T1000 (cell line): ENCODE data around the gene TAB3.
"Not testable (repeated sequence)": the region's sequence is repeated elsewhere in the genome, so short reads cannot be mapped to it uniquely, and the experiment has no call there.

Experiments
- DNase-seq: peaks from one replicate; lab custom pipeline; 2025; ENCODE audit warnings: mixed read lengths; lab: John Stamatoyannopoulos, UW

The TAB3 gene

DNA sequence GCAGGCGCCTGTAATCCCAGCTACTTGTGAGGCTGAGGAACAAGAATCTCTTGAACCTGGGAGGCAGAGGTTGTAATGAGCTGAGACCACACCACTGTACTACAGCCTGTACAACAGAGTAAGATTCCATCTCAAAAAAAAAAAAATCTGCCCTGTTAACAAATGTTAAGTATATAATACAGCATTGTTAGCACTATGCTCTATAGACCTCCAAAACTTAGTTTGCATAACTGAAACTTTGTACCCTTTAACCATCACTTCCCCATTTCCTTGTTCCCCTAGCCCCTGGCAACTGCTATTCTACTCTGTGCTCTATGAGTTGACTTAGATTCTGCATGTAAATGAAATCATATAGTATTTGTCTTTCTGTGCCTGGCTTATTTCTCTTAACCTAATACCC is 76.7 kb downstream of the TAB3 start:
- no peak for DNase-seq

DNA sequence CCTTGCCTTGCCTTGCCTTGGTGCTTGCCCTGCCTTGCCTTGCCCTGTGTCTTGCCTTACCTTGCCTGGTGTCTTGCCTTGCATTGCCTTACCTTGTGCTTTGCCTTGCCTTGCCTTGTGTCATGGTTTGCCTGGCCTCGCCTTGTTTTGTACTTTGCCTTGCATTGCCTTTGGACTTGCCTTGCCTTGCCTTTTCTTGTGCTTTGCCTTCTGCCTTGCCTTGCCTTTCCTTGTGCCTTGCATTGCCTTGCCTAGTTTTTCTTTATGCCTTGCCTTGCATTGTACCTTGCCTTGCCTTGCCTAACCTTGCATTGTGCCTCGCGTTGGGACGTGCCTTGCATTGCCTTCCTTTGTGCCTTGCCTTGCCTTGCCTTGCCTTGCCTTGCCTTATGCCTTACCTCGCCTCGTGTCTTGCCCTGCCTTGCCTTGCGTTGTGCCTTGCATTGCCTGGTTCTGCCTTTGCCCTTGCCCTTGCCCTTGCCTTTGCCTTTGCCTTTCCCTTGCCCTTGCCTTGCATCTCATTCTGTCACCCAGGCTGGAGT is 82.8 kb downstream of the TAB3 start:
- no peak for DNase-seq

DNA sequence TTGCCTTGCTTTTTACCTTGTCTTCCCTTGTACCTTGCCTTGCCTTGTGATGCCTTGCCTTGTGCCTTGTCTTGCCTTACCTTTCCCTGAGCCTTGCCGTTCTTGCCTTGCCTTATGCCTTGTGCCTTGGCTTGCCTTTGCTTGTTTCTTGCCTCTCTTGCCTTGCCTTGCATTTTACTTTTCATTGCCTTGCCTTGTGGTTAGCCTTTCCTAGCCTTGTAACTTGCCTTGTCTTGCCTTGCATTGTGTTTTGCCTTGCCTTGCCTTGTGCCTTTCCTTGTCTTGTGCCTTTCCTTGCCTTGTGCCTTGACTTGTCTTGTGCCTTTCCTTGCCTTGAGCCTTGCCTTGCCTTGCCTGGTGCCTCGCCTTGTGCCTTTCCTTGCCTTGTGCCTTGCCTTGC is 84.6 kb downstream of the TAB3 start:
- no peak for DNase-seq

DNA sequence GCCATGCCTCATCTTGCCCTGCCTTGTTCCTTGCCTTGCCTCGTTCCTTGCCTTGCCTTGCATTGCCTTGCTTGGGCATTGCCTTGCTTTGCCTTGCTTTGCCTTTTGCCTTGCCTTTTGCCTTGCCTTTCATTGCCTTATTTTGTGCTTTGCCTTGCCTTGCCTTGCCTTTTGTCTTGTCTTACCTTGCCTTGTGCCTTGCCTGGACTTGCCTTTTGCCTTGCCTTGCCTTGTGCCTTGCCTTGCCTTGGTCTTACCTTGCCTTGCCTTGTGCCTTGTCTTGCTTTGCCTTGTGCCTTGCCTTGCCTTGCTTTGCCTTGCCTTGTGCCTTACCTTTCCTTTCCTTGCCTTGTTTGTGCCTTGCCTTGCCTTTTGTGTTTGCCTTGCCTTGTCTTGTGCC is 88.2 kb downstream of the TAB3 start:
- no peak for DNase-seq

DNA sequence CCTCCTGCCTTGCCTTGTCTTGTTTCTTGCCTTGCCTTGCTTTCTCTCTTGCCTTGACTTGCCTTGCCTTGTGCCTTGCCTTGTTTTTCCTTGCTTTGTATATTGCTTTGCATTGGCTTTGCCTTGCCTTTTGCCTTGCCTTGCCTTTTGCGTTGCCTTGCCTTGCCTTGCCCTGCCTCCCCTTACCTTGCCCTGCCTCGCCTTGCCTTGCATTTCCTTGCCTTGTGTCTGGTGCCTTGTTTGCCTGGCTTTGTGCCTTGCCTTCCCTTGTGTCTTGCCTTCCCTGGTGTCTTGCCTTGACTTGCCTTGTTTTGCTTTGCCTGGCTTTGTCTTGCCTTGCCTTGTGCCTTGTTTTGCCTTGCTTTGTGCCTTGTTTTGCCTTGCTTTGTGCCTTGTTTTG is 89.7 kb downstream of the TAB3 start:
- DNase-seq = no peak

DNA sequence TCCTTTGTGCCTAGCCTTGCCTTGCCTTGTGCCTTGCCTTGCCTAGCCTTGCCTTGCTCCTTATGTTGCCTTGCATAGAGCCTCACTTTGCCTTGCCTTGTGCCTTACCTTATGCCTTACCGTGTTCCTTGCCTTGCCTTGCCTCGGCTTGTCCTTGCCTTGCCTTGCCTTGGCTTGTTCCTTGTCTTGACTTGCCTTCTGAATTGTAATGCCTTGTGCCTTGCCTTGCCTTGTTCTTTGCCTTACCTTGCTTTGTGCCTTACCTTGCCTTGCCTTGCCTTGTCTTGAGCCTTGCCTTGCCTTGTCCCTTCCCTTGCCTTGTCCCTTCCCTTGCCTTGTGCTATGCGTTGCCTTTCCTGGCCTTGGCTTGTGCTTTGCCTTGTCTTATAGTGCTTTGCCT is 90.2 kb downstream of the TAB3 start:
- DNase-seq = no peak

DNA sequence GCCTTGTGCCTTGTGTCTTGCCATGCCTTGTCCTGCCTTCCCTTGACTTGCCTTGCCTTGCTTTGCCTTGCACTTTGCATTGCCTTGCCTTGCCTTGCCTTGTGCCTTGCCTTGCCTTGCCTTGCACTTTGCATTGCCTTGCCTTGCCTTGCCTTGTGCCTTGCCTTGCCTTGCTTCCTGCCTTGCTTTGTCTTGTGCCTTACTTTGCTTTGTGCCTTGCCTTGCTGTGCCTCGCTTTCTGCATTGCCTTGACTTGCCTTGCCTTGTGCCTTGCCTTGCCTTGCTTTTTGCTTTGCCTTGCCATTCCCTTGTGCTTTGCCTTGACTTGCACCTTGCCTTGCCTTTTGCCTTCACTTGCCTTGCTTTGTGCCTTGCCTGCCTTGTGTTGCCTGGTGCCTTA is 91.8 kb downstream of the TAB3 start:
- DNase-seq = not testable (repeated sequence)

DNA sequence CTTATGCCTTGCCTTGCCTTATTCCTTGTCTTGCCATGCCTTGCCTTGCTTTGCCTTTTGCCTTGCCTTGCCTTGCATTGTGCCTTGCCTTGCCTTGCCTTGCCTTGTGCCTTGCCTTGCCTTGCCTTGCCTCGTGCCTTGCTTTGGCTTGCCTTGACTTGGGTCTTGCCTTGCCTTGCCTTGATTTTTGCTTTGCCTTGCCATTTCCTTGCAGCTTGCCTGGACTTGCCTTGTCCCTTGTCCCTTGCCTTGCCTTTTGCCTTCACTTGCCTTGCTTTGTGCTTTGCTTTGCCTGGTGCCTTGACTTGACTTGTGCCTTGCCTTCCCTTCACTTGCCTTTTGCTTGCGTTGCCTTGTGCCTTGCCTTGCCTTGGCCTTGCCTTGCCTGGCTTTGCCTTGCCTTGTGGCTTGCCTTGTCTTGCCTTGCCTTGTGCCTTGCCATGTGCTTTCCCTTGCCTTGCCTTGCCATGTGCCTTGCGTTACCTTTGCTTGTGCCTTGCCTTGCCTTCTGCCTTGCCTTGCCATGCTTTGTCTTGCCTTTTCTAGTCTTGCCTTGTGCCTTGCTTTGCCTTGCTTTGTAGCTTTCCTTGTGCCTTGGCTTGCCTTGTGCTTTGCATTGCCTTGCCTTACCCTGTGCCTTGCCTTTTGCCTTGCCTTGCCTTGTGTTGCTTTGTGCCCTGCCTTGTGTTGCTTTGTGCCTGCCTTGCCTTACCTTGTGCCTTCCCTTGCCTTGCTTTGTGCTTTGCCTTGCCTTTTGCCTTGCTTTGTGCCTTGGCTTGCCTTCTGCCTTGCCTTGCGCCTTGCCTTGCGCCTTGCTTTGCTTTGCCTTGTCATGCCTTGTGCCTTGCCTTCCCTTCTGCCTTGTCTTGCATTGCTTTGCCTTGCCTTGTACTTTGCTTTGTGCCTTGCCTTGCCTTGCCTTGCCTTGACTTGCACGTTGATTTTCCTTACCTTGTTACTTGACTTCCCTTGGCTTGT is 92.8 kb downstream of the TAB3 start:
- no peak for DNase-seq

DNA sequence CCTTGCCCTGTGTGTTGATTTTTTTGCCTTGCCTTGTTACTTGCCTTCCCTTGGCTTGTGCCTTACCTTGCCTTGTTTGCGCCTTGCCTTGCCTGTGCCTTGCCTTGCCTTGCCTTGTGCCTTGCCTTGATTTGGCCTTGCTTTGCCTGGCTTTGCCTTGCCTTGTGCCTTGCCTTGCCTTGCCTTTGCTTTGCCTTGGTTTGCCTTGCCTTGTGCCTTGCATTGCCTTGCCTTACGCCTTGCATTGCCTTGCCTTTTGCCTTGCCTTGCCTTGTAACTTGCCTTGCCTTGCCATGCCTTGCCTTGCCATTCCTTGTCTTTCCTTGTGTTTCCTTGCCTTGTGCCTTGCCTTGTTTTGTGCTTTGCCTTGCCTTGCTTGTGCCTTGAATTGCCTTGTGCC is 94.6 kb downstream of the TAB3 start:
- no peak for DNase-seq

DNA sequence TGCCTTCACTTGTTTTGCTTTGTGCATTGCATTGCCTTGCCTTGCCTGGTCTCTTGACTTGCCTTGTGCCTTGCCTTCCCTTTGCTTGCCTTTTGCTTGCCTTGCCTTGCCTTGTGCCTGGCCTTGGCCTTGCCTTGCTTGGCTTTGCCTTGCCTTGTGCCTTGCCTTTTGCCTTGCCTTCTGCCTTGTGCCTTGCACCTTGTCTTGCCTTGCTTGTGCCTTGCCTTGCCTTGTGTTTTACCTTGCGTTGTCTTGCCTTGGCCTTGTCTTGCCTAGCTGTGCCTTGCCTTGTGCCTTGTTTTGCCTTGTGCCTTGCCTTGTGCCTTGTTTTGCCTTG is 95.3 kb downstream of the TAB3 start:
- no peak for DNase-seq

DNA sequence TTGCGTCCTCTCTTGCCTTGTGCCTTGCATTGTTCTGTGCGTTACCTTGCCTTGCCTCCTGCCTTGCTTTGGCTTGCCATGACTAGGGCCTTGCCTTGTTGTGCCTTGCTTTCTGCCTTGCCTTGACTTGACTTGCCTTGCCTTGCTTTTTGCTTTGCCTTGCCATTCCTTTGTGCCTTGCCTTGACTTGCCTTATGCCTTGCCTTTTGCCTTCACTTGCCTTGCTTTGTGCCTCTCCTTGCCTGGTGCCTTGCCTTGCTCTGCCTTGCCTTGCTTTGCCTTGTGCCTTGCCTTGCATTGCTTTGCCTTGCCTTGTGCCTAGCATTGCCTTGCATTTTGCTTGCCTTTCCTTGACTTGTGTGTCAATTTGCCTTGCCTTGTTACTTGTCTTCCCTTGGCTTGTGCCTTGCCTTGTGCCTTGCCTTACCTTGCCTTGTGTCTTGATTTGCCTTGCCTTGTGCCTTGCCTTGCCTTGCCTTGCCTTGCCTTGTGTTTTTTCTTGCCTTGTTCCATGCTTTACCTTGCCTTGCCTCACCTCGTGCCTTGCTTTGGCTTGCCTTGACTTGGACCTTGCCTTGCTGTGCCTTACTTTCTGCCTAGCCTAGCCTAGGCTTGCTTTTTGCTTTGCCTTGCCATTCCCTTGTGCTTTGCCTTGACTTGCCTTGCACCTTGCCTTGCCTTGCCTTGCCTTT is 95.8 kb downstream of the TAB3 start:
- no peak for DNase-seq

DNA sequence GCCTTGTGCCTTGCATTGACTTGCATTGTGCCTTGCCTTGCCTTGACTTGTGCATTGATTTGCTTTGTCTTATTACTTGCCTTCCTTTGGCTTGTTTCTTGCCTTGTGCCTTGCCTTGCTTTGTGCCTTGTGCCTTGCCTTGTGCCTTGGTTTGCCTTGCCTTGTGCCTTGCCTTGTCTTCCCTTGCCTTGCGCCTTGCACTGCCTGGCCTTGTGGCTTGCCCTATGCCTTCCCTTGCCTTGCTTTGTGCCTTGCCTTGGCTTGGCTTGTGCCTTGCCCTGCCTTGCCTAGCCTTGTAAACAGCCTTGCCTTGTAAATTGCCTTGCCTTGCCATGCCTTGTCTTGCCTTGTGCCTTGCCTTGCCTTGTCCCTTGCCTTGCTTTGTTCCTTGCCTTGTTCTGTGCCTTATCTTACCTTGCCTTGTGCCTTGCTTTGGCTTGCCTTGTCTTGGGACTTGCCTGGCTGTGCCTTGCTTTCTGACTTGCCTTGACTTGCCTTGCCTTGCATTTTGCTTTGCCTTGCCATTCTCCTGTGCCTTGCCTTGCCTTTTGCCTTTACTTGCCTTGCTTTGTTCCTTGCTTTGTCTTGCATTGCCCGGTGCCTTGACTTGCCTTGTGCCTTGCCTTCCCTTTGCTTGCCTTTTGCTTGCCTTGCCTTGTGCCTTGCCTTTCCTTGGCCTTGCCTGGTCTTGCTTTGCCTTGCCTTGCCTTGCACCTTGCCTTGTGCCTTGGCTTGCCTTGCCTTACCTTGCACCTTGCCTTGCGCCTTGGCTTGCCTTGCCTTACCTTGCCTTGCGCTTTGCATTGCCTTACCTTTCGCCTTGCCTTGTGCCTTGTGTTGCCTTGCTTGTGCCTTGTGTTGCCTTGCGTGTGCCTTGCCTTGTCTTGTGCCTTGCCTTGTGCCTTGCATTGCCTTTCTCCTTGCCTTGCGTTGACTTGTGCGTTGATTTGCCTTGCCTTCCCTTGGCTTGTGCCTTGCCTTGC is 97.5 kb downstream of the TAB3 start:
- DNase-seq = no peak

DNA sequence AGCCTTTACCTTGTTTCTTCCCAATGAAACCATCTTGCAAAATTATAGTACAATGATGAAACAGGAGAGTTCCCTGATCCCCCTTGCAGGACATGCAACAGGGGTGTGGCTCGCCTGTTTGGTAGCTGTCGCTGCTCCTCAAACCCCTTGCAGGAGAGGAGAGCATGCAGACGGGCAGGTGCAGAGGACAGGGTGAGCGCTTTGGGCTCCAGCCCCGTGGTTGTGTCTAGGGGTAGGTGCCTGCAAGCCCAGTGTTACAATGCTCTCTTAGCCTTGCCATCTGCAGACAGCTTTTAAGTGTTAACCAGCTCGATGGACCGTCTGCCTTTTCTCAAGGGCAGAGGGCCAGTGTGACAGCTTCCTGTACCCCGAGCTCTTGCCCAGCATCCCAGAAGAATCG is 102.0 kb downstream of the TAB3 start:
- DNase-seq = no peak

DNA sequence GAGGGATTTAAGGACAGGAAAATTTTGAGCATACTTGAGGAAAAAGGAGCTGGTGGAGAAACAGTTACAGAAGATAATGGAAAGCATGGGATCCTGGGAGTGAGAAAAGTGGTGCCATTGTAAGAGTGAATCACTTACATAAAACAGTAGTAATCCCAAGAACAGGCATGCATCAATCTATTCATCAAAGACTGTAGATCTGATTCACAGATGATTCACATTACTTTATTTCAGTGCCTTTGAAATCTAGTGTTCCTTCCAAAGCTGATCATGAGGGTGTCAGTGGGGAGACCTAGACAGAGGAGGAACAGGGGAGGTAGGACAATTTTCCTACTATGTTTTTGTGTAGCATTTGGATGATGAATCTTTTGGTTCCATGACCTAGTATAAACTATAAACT is 102.7 kb downstream of the TAB3 start:
- DNase-seq = no peak

DNA sequence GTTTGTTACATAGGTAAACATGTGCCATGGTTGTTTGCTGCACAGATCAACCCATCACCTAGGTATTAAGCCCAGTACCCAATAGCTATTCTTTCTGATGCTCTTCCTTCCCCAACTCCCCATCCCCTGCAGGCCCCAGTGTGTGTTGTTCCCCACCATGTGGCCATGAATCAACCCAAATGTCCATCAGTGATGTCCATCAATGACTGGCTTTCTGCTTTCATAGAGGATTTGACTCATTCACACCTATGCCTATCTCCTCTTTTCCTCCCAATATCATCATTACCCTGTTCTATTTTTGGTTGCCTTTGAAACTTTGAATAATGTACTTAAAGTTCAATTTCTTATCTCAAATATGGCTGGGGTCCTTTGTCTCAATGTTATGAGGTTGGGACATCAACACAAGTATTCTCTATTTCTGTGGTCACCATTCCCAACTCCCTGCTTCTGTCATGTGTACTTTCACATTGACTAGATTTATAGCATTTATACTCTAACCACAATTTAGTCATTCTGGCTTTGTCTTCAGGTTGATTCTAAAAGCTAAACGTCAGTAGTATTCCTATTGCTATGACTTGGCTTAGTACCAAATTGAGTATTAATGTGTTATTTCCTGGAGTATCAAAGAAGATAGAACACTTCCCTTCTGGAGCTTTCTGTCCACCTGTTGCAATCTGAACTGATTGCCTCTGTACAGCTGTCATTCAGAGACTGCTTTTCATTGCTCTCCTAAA is 107.2 kb downstream of the TAB3 start:
- DNase-seq = no peak

DNA sequence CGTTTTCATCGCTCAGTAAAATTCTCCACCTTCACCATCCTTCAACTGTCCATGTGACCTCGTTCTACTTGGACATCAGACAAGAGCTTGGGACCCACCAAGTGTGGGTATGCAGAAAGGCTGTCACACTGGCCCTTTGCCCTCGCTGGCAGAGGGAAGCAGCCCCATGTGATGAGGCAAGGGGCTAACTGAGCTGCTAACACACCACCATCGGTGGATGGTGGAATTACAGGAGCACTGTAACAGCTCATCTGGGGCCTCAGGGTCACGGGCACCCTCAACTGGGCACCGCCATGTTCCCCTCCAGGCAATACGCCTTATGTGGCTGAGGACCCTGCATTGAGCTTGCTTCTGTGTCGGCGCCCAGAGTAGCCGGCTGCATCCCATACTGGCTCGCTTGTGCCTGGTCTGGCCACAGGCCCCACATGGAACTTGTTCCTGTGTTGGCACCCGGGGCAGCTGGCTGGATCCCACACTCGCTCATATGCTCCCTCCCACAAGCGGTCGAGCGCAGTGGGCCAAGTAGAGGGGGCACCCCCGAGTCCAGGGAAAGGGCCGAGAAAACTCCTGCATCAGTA is 109.5 kb downstream of the TAB3 start:
- DNase-seq = no peak

DNA sequence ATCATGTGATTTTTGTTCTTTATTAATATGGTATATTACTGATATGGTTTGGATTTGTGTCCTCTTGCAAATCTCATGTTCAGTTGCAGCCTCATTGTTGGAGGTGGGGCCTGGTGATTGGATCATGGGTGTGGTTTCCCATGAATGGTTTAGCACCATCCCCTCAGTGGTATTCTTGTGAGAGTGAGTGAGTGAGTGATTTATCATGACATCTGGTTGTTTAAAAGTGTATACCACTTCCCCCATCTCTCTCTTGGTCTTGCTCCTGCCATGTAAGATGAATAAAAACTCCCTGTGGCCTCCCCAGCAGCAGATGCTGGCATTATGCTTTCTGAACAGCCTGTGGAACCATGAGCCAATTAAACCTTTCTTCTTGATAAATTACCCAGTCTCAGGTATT is 111.5 kb downstream of the TAB3 start:
- DNase-seq = no peak
